Right atrium auricular region (tissue), 2 donors: ENCODE data around the gene GTPBP1. TPM values are rescaled to one million over a fixed set of nuclear protein-coding genes. Genes with fewer than 3 reads are reported as not detected.

Source experiments
- DNase-seq: peaks from one replicate; pipeline ENCODE4 v3.0.0-alpha.2; 2019; ENCODE audit warnings: low spot score
- H3K27ac ChIP-seq, 2 donors: fragments of 200-600 bp; sonication (generic); 1 replicate in 1 of 2; 2 replicates in 1 of 2; pipeline ENCODE4 v1.5.1; 2016 to 2019
- H3K27me3 ChIP-seq, 2 donors: fragments of 200-600 bp; sonication (generic); one replicate each; pipeline versions ENCODE4 v1.5.1 to v1.6.0; 2017 to 2019
- H3K36me3 ChIP-seq: fragments of 200-600 bp; sonication (generic); one replicate; pipeline ENCODE4 v1.5.1; 2016
- H3K4me1 ChIP-seq, 2 donors: fragments of 200-600 bp; sonication (generic); one replicate each; pipeline versions ENCODE4 v1.5.1 to v1.6.0; 2017 to 2019
- H3K4me3 ChIP-seq, 2 donors: fragments of 200-600 bp; sonication (generic); 1 replicate in 1 of 2; 2 replicates in 1 of 2; pipeline ENCODE4 v1.5.1; 2017 to 2019; ENCODE audit warnings: mild to moderate bottlenecking in 1 of 2, moderate library complexity in 1 of 2
- H3K9me3 ChIP-seq, 2 donors: fragments of 200-600 bp; sonication (generic); one replicate each; pipeline ENCODE4 v1.5.1; 2019
- CTCF ChIP-seq, 2 donors: fragments of 200-600 bp; sonication (generic); IDR thresholded peaks; one replicate each; pipeline ENCODE4 v1.5.1; 2019; ENCODE audit warnings: antibody characterized with exemption in 2 of 2
- total RNA-seq, 2 donors: library from RNA; depleted of rRNA; stranded (reverse); fragments of >200 nt; gene quantifications; one replicate each; pipeline ENCODE4 v1.1.0, GENCODE V29; 2016

GTPBP1 gene
- total RNA-seq, 2 donors from 2014 or later, result 23.2 to 32.2 TPM

DNA sequence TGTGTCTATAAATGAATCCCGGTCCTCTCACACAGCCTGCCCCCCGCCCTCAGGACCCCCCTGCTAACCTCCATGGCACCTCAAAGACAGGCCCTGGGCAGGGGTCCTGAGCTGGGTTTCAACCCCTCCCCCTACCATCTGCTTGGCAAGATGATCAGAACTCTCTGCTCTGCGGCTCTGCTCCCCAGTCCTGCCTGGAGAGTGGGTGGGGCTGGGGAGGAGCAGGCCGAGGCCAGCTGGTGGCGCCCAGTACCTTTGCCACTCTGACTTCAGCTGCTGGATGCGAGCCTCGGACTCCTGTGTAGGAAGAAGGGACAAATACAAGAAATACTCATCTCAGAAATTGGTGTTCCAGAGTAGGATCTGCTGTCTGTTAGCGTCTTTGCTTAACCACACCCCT, 35.0 kb downstream of the GTPBP1 start:
- no peaks in the 10 kb centered on the region for H3K4me1 ChIP-seq
- DNase-seq, result no peak
- no peak for TF ChIP-seq CTCF (IDR thresholded peaks at IDR 0.05)
- H3K27me3 ChIP-seq, result no peaks in the 10 kb centered on the region
- peaks cover 99% of the 10 kb centered on the region for H3K36me3 ChIP-seq
- H3K27ac ChIP-seq, result no peak overlapping the region
- H3K9me3 ChIP-seq, result no peaks in the 10 kb centered on the region
- no peak overlapping the region for H3K4me3 ChIP-seq

DNA sequence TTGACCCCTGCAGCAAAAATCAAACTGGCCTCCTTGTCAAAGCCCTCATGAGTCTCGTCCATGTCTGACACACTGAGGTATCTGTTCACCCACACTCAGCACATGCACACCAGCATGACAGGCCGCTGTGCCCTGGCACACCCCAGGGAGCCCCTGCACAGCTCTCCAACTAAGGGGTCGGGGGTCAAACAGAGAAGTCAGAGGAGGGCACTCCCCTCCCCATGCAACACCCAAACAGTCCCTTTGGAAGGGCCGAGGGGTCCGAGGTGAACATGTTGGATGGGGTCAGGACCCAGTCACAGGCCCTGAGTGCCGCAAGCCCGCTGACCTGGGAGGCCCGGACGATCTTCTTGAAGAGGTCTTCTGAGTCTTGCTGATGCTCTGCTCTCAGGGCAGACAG, 35.4 kb downstream of the GTPBP1 start:
- Histone ChIP-seq H3K4me1 (no peaks in the 10 kb centered on the region), H3K9me3 (no peaks in the 10 kb centered on the region), H3K36me3 (peaks cover 99% of the 10 kb centered on the region), H3K27ac (no peak overlapping the region), H3K4me3 (no peak overlapping the region), H3K27me3 (no peaks in the 10 kb centered on the region)
- DNase-seq, result no peak
- TF ChIP-seq CTCF (IDR thresholded peaks at IDR 0.05), result no peak

DNA sequence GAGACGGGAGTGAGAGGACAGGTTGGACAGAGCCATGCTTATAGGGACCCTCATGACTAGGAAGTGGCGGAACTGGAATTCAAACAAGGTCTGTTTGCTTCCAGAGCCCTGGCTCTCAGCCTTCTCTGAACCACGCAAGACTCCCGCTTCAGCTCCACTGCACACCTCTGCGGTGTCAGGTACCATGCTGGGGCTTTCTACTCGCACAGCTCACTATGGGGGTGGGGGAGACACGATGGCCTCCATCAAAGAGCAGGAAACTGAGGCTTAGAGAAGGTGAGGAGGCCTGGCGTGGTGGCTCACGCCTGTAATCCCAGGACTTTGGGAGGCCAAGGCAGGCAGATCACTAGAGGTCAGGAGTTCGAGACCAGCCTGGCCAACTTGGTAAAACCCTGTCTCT, 35.8 kb downstream of the GTPBP1 start:
- Histone ChIP-seq H3K9me3 (no peaks in the 10 kb centered on the region), H3K4me1 (no peaks in the 10 kb centered on the region), H3K27me3 (no peaks in the 10 kb centered on the region), H3K36me3 (peaks cover 99% of the 10 kb centered on the region), H3K4me3 (no peak overlapping the region), H3K27ac (no peak overlapping the region)
- no peak for TF ChIP-seq CTCF (IDR thresholded peaks at IDR 0.05)
- no peak for DNase-seq

GRCh38 chr22:38742176-38742942, 36.6 kb downstream of the GTPBP1 start:
- Histone ChIP-seq H3K27me3 (no peaks in the 10 kb centered on the region), H3K4me1 (no peaks in the 10 kb centered on the region), H3K4me3 (no peak overlapping the region), H3K9me3 (no peaks in the 10 kb centered on the region), H3K27ac (no peak overlapping the region), H3K36me3 (peaks cover 99% of the 10 kb centered on the region)
- no peak for TF ChIP-seq CTCF (IDR thresholded peaks at IDR 0.05)
- no peak for DNase-seq

- H3K27me3 ChIP-seq, result no peaks in the 10 kb centered on the region
- no peak overlapping the region for H3K4me3 ChIP-seq
- H3K4me1 ChIP-seq, result no peaks in the 10 kb centered on the region
- no peak overlapping the region for H3K27ac ChIP-seq
- no peaks in the 10 kb centered on the region for H3K9me3 ChIP-seq
- H3K36me3 ChIP-seq, result peaks cover 99% of the 10 kb centered on the region
- no peak for DNase-seq
- no peak for TF ChIP-seq CTCF (IDR thresholded peaks at IDR 0.05)
Measured at GRCh38 chr22:38744981-38745380, 39.2 kb downstream of the GTPBP1 start.
